Lower lobe of right lung (tissue), 2 donors: ENCODE results near the gene HACD1. TPM values are rescaled to one million over a fixed set of nuclear protein-coding genes. Genes with fewer than 3 reads are reported as not detected.

Experiments used
- ATAC-seq, 2 donors: fragments of 200-7000 bp; cut with Tn5 transposase; one replicate each; pipeline ENCODE4 v1.9.1; 2020 to 2022; ENCODE audit warnings: mild to moderate bottlenecking in 2 of 2, moderate library complexity in 2 of 2
- DNase-seq: peaks from one replicate; pipeline ENCODE4 v3.0.0-alpha.2; 2020
- H3K27ac ChIP-seq: fragments of 200-600 bp; one replicate; pipeline ENCODE4 v1.8.0; 2022
- H3K27me3 ChIP-seq: fragments of 200-600 bp; one replicate; pipeline ENCODE4 v1.8.0; 2022; ENCODE audit warnings: low read depth
- H3K36me3 ChIP-seq: fragments of 200-600 bp; one replicate; pipeline ENCODE4 v1.8.0; 2022; ENCODE audit warnings: mild to moderate bottlenecking
- H3K4me1 ChIP-seq: fragments of 200-600 bp; one replicate; pipeline ENCODE4 v1.8.0; 2022
- H3K4me3 ChIP-seq: fragments of 200-600 bp; one replicate; pipeline ENCODE4 v1.8.0; 2022; ENCODE audit warnings: mild to moderate bottlenecking
- H3K9me3 ChIP-seq: fragments of 200-600 bp; one replicate; pipeline ENCODE4 v1.8.0; 2022
- intact Hi-C: fragments of 100-400 bp; cut with DNase I; formaldehyde crosslinking; loops from one replicate; pipeline ENCODE4 v1.11.0; 2022
- total RNA-seq: library from RNA; stranded (reverse); fragmentation: NEBNext Ultra II Directional; extraction: Animal tissue kit (Norgen Biotek cat#: 25700); gene quantifications from one replicate; pipeline ENCODE4 v1.2.1, GENCODE V29; 2021
- TF ChIP-seq, protein P1 (sequence below): fragments of 200-600 bp; IDR thresholded peaks from one replicate; pipeline ENCODE4 v1.8.0; 2022; ENCODE audit warnings: antibody characterized with exemption, mild to moderate bottlenecking
- donor health status: DM: no; HTN: yes; CAD: no; lungs with severe emphysema.

The HACD1 gene
- total RNA-seq, 1 donor from 2014 or later, result 20.4 TPM

- DNase-seq (no peak), ATAC-seq (no peak)
- no peaks in the 10 kb centered on the region for H3K9me3 ChIP-seq
- no peak overlapping the region for H3K27ac ChIP-seq
- H3K4me3 ChIP-seq, result no peak overlapping the region
- intact Hi-C loops, result no loop called here
- H3K27me3 ChIP-seq, result no peaks in the 10 kb centered on the region
- H3K4me1 ChIP-seq, result no peaks in the 10 kb centered on the region
- TF ChIP-seq, protein P1, sequence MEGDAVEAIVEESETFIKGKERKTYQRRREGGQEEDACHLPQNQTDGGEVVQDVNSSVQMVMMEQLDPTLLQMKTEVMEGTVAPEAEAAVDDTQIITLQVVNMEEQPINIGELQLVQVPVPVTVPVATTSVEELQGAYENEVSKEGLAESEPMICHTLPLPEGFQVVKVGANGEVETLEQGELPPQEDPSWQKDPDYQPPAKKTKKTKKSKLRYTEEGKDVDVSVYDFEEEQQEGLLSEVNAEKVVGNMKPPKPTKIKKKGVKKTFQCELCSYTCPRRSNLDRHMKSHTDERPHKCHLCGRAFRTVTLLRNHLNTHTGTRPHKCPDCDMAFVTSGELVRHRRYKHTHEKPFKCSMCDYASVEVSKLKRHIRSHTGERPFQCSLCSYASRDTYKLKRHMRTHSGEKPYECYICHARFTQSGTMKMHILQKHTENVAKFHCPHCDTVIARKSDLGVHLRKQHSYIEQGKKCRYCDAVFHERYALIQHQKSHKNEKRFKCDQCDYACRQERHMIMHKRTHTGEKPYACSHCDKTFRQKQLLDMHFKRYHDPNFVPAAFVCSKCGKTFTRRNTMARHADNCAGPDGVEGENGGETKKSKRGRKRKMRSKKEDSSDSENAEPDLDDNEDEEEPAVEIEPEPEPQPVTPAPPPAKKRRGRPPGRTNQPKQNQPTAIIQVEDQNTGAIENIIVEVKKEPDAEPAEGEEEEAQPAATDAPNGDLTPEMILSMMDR, result no peak
- no peaks in the 10 kb centered on the region for H3K36me3 ChIP-seq
Observed at GRCh38 chr10:17561111-17561510, 56.1 kb downstream of the HACD1 start.

DNA sequence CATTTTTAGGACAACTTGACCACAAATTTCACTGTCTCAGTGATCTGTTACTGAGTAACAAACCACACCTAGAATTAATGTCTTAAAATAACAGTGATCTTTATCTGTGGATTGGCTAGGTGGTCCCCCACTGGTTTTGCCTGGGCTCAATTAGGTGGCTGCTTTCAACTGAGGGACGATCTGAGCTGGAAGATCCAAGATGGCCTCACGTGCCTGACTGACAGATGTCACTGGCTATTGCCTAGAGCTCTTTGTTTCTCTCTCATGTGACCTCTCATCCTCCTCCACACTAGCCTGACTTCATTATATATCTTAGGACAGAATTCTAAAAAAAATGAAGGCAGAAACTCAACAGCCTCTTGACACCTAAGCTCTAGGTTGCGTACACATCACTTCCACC lies 59.7 kb downstream of the HACD1 start:
- no peaks in the 10 kb centered on the region for H3K4me1 ChIP-seq
- intact Hi-C loops, result no loop called here
- H3K4me3 ChIP-seq, result no peak overlapping the region
- H3K9me3 ChIP-seq, result no peaks in the 10 kb centered on the region
- H3K27ac ChIP-seq, result no peak overlapping the region
- H3K36me3 ChIP-seq, result no peaks in the 10 kb centered on the region
- ATAC-seq (no peak), DNase-seq (no peak)
- no peaks in the 10 kb centered on the region for H3K27me3 ChIP-seq
- TF ChIP-seq, protein P1, result no peak

DNA sequence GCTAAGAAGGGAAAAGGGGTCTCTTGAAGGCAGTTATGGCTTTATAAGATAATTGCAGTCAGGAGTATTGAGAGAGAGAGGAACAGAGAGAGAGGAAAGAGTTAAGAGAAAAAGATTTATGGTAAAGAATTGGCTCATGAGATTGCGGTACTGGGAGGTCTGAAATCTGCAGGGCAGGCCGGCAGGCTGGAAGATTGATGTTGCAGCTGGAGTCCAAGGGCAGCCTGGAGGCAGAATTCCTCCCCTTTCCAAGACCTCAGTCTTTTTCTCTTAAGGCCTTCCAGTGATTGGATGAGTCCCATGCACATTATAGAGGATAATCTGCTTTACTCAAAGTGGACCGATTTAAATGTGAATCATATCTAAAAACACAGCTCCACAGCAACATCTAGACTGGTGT lies 68.4 kb downstream of the HACD1 start:
- Histone ChIP-seq H3K27me3 (no peaks in the 10 kb centered on the region), H3K36me3 (no peaks in the 10 kb centered on the region), H3K4me1 (no peaks in the 10 kb centered on the region), H3K27ac (no peak overlapping the region), H3K4me3 (no peak overlapping the region), H3K9me3 (no peaks in the 10 kb centered on the region)
- intact Hi-C loops, result no loop called here
- TF ChIP-seq, protein P1, result no peak
- DNase-seq, result no peak
- no peak for ATAC-seq

GRCh38 chr10:17548162-17548561 lies 69.0 kb downstream of the HACD1 start:
- TF ChIP-seq, protein P1, result no peak
- intact Hi-C loops, result no loop called here
- Histone ChIP-seq H3K4me3 (no peak overlapping the region), H3K36me3 (no peaks in the 10 kb centered on the region), H3K9me3 (no peaks in the 10 kb centered on the region), H3K27ac (no peak overlapping the region), H3K4me1 (no peaks in the 10 kb centered on the region), H3K27me3 (no peaks in the 10 kb centered on the region)
- DNase-seq (no peak), ATAC-seq (no peak)

DNA sequence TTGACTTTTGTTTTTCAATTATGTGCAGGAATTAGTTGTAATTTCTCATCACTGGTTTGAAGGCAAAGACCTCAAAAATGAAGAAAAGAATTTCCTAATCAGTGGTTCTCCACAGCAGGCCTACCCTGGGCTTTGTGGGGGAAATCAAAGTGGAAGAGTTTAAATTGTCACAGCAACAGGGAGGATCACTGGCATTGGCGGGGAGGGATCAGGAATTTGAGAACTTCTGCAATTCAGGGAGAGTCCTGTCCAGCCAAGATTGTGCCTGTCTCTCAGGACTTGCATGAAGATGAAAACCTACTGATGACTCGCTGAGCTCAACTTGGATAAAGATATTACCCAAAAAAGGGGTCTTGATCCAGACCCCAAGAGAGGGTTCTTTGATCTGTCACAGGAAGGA lies 70.1 kb downstream of the HACD1 start:
- no peak for ATAC-seq
- no peak for DNase-seq
- Histone ChIP-seq H3K27ac (no peak overlapping the region), H3K36me3 (no peaks in the 10 kb centered on the region), H3K27me3 (no peaks in the 10 kb centered on the region), H3K4me3 (no peak overlapping the region), H3K9me3 (no peaks in the 10 kb centered on the region), H3K4me1 (no peaks in the 10 kb centered on the region)
- intact Hi-C loops, result no loop called here
- TF ChIP-seq, protein P1, result no peak

DNA sequence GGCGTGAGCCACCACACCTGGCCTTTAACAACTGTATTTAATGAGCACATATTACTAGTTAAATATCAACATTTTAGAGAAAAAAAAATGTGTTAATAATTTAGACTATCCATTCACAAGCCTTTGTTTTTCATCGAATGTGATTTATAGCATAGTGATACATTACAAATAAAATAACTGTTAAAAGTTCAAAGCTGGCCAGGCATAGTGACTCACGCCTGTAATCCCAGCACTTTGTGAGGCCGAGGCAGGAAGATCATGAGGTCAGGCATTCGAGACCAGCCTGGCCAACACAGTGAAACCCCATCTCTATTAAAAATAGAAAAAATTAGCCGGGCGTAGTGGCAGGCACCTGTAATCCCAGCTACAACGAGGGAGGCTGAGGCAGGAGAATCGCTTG lies 72.7 kb downstream of the HACD1 start:
- Histone ChIP-seq H3K27ac (no peak overlapping the region), H3K9me3 (no peaks in the 10 kb centered on the region), H3K4me1 (no peaks in the 10 kb centered on the region), H3K4me3 (no peak overlapping the region), H3K36me3 (no peaks in the 10 kb centered on the region), H3K27me3 (no peaks in the 10 kb centered on the region)
- TF ChIP-seq, protein P1, result no peak
- ATAC-seq, result no peak
- intact Hi-C loops, result no loop called here
- no peak for DNase-seq
